ENCODE measurements around the gene STARD13. TPM values are rescaled to one million over a fixed set of nuclear protein-coding genes. Genes with fewer than 3 reads are reported as not detected.

STARD13 gene
- total RNA-seq, 1 experiment from 2014 or later = 2.1 TPM

DNA sequence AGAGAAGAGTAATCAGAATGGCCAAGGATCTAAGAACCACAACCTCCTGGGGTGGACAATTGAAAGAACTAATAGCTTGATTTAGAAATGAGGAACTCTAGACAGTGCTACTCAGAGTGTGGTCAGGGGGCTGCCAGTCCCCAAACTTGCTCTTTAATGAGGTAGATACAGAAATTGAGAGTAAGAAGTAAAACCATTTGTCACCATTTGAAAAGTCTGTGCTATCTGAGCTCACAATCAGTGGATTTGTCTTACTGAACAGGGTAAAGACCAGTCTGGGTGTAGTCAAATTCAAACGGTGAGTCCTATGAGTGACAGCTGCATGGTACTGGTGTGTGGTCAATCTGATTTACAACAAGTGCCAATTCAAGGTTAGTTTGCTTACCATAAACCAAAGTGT, 150.5 kb downstream of the STARD13 start:
- H2BK15ac ChIP-seq (ENCODE audit: low read depth, low read length) = no peak overlapping the region
- H3K4me2 ChIP-seq (ENCODE audit: insufficient read depth, insufficient read length, low read length) = no peak overlapping the region
- no peak overlapping the region for H3K14ac ChIP-seq (ENCODE audit: insufficient read depth, low read length)
- H2BK20ac ChIP-seq (ENCODE audit: low read depth, low read length, poor library complexity, severe bottlenecking) = no peak overlapping the region
- no peaks in the 10 kb centered on the region for H3K79me1 ChIP-seq (ENCODE audit: insufficient read depth, low read depth, low read length, poor library complexity, severe bottlenecking)
- no peak overlapping the region for H2AK5ac ChIP-seq (ENCODE audit: insufficient read length, low read length)
- Mint-ChIP-seq H3K27me3 (ENCODE audit: low read depth) (no peaks in the 10 kb centered on the region), H3K36me3 (ENCODE audit: insufficient read depth in 1 of 3, low read depth in 3 of 3) (peaks cover 2 to 10% (median 7%) of the 10 kb centered on the region in 3 experiments; a peak in 6 of 7 replicates), H3K4me1 (no peaks in the 10 kb centered on the region), H3K9me3 (peaks cover 5 to 7% of the 10 kb centered on the region in 2 experiments), H3K4me3 (no peak overlapping the region), H3K27ac (no peak overlapping the region; a peak in 1 of 7 replicates)
- no peak overlapping the region for H2AFZ ChIP-seq (ENCODE audit: low read length)
- no peak overlapping the region for H2BK12ac ChIP-seq (ENCODE audit: insufficient read length, low read depth, low read length)
- no peak overlapping the region for H2BK120ac ChIP-seq (ENCODE audit: low read depth, low read length, poor library complexity, severe bottlenecking)
- no peaks in the 10 kb centered on the region for H3K4me1 ChIP-seq (ENCODE audit: insufficient read depth, low read length)
- H3K56ac ChIP-seq (ENCODE audit: insufficient read length, low read depth, low read length) = no peak overlapping the region
- H4K5ac ChIP-seq (ENCODE audit: insufficient read length, low read depth, low read length) = no peak overlapping the region
- WGBS (ENCODE audit: extremely low coverage, insufficient read length, low lambda C conversion rate) = no CpG with 5 or more reads among the region's 1 CpG
- H3T11ph ChIP-seq (ENCODE audit: low read length) = no peak overlapping the region
- H3K79me2 ChIP-seq (ENCODE audit: insufficient read depth, low read length) = no peaks in the 10 kb centered on the region
- TF ChIP-seq, protein P1, sequence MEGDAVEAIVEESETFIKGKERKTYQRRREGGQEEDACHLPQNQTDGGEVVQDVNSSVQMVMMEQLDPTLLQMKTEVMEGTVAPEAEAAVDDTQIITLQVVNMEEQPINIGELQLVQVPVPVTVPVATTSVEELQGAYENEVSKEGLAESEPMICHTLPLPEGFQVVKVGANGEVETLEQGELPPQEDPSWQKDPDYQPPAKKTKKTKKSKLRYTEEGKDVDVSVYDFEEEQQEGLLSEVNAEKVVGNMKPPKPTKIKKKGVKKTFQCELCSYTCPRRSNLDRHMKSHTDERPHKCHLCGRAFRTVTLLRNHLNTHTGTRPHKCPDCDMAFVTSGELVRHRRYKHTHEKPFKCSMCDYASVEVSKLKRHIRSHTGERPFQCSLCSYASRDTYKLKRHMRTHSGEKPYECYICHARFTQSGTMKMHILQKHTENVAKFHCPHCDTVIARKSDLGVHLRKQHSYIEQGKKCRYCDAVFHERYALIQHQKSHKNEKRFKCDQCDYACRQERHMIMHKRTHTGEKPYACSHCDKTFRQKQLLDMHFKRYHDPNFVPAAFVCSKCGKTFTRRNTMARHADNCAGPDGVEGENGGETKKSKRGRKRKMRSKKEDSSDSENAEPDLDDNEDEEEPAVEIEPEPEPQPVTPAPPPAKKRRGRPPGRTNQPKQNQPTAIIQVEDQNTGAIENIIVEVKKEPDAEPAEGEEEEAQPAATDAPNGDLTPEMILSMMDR (conservative IDR thresholded peaks at IDR 0.05) = no peak
- DNase-seq = no peak
- H4K20me1 ChIP-seq (ENCODE audit: control insufficient read depth, insufficient read depth, insufficient read length) = no peaks in the 10 kb centered on the region
- no peaks in the 10 kb centered on the region for H3K27me3 ChIP-seq (ENCODE audit: insufficient read depth, low read length)
- H4K8ac ChIP-seq (replicated peaks; ENCODE audit: insufficient read length, low read depth, low read length) = no peak overlapping the region
- no peak overlapping the region for H4K91ac ChIP-seq (ENCODE audit: insufficient read length, low read depth, low read length)
- no peaks in the 10 kb centered on the region for H3K9me3 ChIP-seq (ENCODE audit: control insufficient read depth, low read depth, low read length)
- H3K23me2 ChIP-seq (ENCODE audit: insufficient read length, low read depth, low read length, poor library complexity, severe bottlenecking) = no peaks in the 10 kb centered on the region
- no peak overlapping the region for H3K27ac ChIP-seq (ENCODE audit: insufficient read length, low read depth, low read length)
- H3K18ac ChIP-seq (ENCODE audit: insufficient read length, low read depth, low read length) = no peak overlapping the region
- no peak overlapping the region for H3K23ac ChIP-seq (ENCODE audit: insufficient read length, low read depth, low read length)
- no peak overlapping the region for H3K4ac ChIP-seq (ENCODE audit: low read depth, low read length)
- H2BK5ac ChIP-seq (ENCODE audit: insufficient read length, low read length) = no peak overlapping the region
- no peak overlapping the region for H3K9ac ChIP-seq (ENCODE audit: extremely low read depth, insufficient read length, low read length)

All from H9 (cell line).